Measurements from ENCODE around the gene CA10. TPM values are rescaled to one million over a fixed set of nuclear protein-coding genes. Genes with fewer than 3 reads are reported as not detected.

The CA10 gene
- total RNA-seq, 2 donors from 2014 or later, result 0.15 to 0.96 TPM

DNA sequence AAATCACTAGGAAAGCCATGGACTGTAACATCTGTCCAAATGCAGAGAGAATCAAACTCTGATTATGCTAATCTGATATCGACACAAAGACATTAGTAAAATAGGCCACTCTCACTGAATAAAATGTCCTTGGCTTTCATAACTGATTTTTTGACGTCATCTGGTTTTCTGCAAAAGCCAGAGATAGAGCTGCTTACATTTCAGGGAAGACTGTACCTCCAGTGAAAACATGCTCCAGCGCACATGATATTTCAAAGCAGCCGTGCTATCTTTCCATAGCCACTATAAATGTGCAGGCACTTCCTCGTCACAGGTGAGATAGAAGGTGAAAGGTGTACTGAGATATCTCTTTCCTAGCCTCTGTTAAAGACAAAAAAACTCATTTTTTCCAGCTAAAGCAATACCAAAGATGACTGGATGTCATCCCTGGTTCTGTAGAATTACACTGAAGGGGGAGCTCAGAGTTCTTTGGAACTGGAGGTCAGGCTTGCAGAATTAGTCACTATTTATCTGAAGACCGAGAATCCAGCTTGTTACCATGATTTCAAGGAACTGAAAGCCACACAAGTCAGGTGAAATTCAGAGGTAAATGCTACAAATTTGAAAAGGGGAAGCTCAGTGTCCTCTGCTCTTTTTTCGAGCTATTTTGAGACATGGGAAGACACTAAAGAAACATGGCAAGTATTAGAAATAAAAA lies 249.5 kb downstream of the CA10 start:
- no peak overlapping the region for H3K27ac Mint-ChIP-seq
- no peaks in the 10 kb centered on the region for H3K9me3 ChIP-seq (ENCODE audit: control insufficient read depth, low read length, poor library complexity, severe bottlenecking)
- no peaks in the 10 kb centered on the region for H3K36me3 Mint-ChIP-seq (ENCODE audit: low read depth)
- ATAC-seq (no peak), DNase-seq (no peak)
- H3K27me3 Mint-ChIP-seq, result peaks cover 34% of the 10 kb centered on the region
- no peaks in the 10 kb centered on the region for H3K4me1 Mint-ChIP-seq
- H3K4me3 Mint-ChIP-seq, result no peak overlapping the region

DNA sequence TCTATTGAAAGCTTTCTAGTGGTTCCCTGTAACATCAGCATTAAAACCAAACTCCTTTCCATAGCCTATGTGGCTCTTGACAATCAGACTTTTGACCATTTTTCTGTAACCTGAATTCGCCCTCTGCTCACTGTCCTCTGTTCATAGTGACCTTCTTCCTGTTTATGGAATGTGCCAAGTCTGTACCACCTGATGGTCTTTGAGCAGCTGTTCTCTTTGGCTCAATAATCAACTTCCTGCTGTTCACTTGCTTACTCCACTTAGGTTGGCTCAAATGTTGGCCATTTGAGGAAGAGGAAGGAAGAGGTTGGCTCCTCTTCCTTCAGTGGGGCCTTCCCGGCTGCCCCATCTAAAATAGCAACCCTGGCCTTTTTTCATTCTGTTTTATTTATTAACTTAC lies 251.5 kb downstream of the CA10 start:
- no peaks in the 10 kb centered on the region for H3K36me3 Mint-ChIP-seq (ENCODE audit: low read depth)
- DNase-seq (no peak), ATAC-seq (no peak)
- no peaks in the 10 kb centered on the region for H3K9me3 ChIP-seq (ENCODE audit: control insufficient read depth, low read length, poor library complexity, severe bottlenecking)
- H3K27me3 Mint-ChIP-seq, result peaks cover 23% of the 10 kb centered on the region
- no peaks in the 10 kb centered on the region for H3K4me1 Mint-ChIP-seq
- no peak overlapping the region for H3K4me3 Mint-ChIP-seq
- no peak overlapping the region for H3K27ac Mint-ChIP-seq

DNA sequence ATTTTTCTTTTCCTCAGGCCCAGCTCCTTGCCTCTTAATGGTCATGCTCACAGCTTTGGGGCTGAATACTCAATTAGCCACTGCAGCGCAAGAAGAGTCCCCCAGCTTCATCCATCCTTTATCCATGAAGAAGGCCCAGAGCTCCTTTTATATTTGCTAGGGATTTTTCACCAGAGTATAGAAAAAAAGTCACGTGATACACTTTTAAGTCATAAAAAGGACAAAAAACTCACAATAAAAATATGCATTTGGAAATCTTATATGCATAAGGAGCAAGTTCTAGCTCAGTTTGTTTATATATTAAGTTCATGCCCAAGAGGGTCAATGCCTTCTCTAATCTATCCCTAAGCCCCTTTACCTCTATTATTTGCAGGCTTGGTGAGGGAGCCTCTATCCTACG lies 254.1 kb downstream of the CA10 start:
- H3K4me1 Mint-ChIP-seq, result no peaks in the 10 kb centered on the region
- H3K9me3 ChIP-seq (ENCODE audit: control insufficient read depth, low read length, poor library complexity, severe bottlenecking), result no peaks in the 10 kb centered on the region
- H3K27ac Mint-ChIP-seq, result no peak overlapping the region
- ATAC-seq, result no peak
- H3K36me3 Mint-ChIP-seq (ENCODE audit: low read depth), result no peaks in the 10 kb centered on the region
- H3K4me3 Mint-ChIP-seq, result no peak overlapping the region
- H3K27me3 Mint-ChIP-seq, result peaks cover 31% of the 10 kb centered on the region
- DNase-seq, result no peak

DNA sequence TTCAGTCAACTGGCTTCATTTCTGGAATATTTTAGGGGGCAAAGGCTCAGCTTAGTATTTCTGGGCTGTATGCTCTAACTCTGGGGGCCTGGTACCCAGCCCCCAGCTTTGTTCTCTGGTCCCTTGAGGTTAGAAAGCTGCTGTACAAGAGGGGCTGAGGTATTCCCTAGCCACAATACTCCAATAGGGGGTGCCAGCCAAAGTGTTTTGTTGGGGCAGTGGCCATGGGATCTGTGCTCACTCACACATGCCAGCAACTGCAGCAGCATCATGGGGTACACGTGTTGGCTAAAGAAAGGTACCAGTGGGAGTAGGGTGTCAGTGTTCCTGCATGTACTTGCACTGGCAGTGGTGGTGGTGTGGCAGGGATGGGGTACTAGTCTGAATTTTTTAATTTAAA lies 257.3 kb downstream of the CA10 start:
- ATAC-seq (no peak), DNase-seq (no peak)

DNA sequence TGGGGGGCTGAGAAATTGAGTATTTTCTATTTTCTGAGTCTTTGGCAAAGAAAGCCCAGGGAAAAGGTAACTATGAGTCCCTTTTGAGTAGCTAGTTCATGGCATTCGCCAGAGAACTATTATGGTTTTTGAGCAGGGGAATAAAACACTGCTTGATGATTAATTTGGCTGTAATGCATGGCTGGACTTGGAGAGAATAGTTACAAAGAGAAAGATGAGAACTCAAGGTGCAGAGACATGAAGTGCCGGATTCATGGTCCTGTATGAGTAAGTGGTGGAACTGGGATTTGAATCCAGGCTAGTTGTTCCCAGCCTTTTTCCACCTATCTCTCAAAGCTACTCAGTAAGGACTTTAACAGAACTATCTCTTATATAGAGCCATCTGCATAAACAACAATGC lies 266.6 kb downstream of the CA10 start:
- Mint-ChIP-seq H3K36me3 (ENCODE audit: low read depth) (no peaks in the 10 kb centered on the region), H3K4me1 (no peaks in the 10 kb centered on the region), H3K4me3 (no peak overlapping the region), H3K27ac (no peak overlapping the region), H3K27me3 (no peaks in the 10 kb centered on the region)
- DNase-seq (no peak), ATAC-seq (no peak)
- no peaks in the 10 kb centered on the region for H3K9me3 ChIP-seq (ENCODE audit: control insufficient read depth, low read length, poor library complexity, severe bottlenecking)

More for the DNA sequence above, 257.3 kb downstream of the CA10 start:
- no peaks in the 10 kb centered on the region for H3K9me3 ChIP-seq (ENCODE audit: control insufficient read depth, low read length, poor library complexity, severe bottlenecking)
- Mint-ChIP-seq H3K36me3 (ENCODE audit: low read depth) (no peaks in the 10 kb centered on the region), H3K4me3 (no peak overlapping the region), H3K27ac (no peak overlapping the region), H3K4me1 (no peaks in the 10 kb centered on the region), H3K27me3 (peaks cover 25% of the 10 kb centered on the region)

DNA sequence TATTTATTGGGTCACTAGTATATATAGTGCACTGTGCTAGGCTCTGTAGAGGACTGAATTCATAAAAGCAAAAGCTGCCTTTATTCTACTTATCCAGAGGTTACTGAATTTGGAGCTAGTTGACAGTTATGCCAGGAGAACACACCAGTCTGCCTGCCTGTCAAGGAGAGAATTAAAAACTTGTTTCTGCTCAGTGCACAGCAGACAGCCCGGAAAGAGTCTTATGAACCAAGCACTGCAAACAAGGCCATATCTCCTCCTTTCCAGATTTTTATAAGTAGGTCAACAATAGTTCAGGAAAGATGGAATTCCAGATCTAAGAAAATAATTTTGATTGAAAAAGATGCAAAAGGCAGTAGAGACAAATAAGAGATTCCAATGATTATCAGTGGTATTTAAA lies 267.8 kb downstream of the CA10 start:
- H3K9me3 ChIP-seq (ENCODE audit: control insufficient read depth, low read length, poor library complexity, severe bottlenecking), result no peaks in the 10 kb centered on the region
- Mint-ChIP-seq H3K36me3 (ENCODE audit: low read depth) (no peaks in the 10 kb centered on the region), H3K4me1 (no peaks in the 10 kb centered on the region), H3K4me3 (no peak overlapping the region), H3K27me3 (no peaks in the 10 kb centered on the region), H3K27ac (no peak overlapping the region)
- ATAC-seq (no peak), DNase-seq (no peak)

DNA sequence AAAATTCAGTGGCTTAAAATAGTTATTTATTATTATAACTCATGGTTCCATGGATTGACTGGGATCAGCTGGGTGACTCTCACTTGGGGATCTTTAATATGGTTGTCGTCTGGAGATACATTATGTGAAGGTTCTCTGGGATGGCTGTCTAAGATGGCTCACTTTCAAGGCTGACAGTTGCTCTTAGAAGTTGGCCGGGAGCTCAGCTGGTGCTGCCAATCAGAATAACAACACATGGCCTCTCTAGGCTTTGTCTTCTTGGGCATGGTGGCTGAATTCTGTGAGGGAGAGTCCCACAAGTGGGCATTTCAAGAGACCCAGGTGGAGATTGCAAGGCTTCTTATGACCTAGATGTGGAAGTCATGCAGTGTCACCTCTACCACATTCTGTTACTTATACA lies 269.7 kb downstream of the CA10 start:
- Mint-ChIP-seq H3K4me1 (no peaks in the 10 kb centered on the region), H3K27ac (no peak overlapping the region)

DNA sequence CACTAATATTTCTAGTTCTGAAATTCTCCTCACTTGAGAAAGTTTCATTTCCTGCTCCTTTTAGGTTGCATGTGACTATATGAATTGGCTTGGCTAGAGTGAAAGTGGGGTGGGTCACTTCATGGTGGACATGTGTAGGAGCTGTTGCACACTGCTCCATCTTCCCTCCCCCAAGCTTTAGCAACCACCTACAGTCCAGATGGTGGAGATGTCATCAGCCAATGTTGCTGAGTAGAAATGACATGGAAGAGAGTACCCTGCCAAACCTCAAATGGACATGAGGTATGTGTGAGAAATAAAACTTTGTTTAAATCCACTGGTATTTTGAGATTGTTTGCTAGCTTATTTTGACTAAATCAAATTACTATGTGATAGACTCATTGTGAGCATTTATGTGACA lies 281.5 kb downstream of the CA10 start:
- Mint-ChIP-seq H3K27me3 (peaks cover 23% of the 10 kb centered on the region), H3K4me1 (no peaks in the 10 kb centered on the region), H3K4me3 (no peak overlapping the region), H3K27ac (no peak overlapping the region), H3K36me3 (ENCODE audit: low read depth) (no peaks in the 10 kb centered on the region)
- H3K9me3 ChIP-seq (ENCODE audit: control insufficient read depth, low read length, poor library complexity, severe bottlenecking), result no peaks in the 10 kb centered on the region
- DNase-seq, result no peak
- no peak for ATAC-seq

More for the DNA sequence above, 269.7 kb downstream of the CA10 start:
- no peaks in the 10 kb centered on the region for H3K9me3 ChIP-seq (ENCODE audit: control insufficient read depth, low read length, poor library complexity, severe bottlenecking)
- no peak for DNase-seq
- Mint-ChIP-seq H3K27me3 (no peaks in the 10 kb centered on the region), H3K4me3 (no peak overlapping the region), H3K36me3 (ENCODE audit: low read depth) (no peaks in the 10 kb centered on the region)
- ATAC-seq, result no peak

DNA sequence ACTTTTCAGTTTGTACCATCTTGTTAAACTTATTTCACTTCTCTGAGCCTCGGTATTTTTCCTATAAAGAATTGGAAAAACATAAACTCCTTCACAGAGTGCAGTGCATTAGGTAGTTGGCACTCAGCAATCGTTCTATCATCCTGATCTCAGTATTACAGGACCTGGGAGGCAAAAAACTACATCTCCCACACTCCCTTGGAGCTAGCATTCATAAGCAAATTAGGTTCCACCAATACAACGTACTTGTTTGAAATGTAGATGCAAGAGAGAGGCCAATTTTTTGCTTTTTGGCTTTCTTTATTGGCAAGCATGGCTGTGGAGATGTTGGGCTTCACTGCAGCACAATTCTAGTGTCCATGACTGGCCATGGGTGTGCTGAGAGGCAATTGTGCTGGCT lies 285.2 kb downstream of the CA10 start:
- ATAC-seq (no peak), DNase-seq (no peak)
- no peaks in the 10 kb centered on the region for H3K9me3 ChIP-seq (ENCODE audit: control insufficient read depth, low read length, poor library complexity, severe bottlenecking)
- Mint-ChIP-seq H3K4me1 (no peaks in the 10 kb centered on the region), H3K27me3 (peaks cover 15% of the 10 kb centered on the region), H3K36me3 (ENCODE audit: low read depth) (no peaks in the 10 kb centered on the region), H3K4me3 (no peak overlapping the region), H3K27ac (no peak overlapping the region)

DNA sequence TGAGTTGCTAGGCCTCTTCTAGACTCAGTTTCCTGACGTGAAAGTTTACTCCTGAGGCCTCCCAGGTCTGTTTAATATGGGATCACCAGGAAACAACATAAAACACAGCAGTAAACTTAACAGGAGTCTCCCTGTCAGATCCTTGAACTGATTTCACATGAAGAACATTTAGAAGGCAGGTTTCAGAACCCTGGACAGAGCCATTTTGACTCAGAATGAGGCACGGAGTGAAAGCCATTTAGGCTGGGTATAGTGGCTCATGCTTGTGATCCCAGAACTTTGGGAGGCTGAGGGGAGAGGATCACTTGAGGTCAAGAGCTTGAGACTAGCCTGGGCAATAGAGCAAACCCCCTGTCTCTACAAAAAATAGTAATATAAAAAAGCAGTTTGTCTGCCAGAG lies 289.1 kb downstream of the CA10 start:
- no peak overlapping the region for H3K27ac Mint-ChIP-seq
- H3K36me3 Mint-ChIP-seq (ENCODE audit: low read depth), result no peaks in the 10 kb centered on the region
- no peaks in the 10 kb centered on the region for H3K4me1 Mint-ChIP-seq
- H3K27me3 Mint-ChIP-seq, result peaks cover 2% of the 10 kb centered on the region
- ATAC-seq, result no peak
- H3K4me3 Mint-ChIP-seq, result no peak overlapping the region
- no peaks in the 10 kb centered on the region for H3K9me3 ChIP-seq (ENCODE audit: control insufficient read depth, low read length, poor library complexity, severe bottlenecking)
- DNase-seq, result no peak

DNA sequence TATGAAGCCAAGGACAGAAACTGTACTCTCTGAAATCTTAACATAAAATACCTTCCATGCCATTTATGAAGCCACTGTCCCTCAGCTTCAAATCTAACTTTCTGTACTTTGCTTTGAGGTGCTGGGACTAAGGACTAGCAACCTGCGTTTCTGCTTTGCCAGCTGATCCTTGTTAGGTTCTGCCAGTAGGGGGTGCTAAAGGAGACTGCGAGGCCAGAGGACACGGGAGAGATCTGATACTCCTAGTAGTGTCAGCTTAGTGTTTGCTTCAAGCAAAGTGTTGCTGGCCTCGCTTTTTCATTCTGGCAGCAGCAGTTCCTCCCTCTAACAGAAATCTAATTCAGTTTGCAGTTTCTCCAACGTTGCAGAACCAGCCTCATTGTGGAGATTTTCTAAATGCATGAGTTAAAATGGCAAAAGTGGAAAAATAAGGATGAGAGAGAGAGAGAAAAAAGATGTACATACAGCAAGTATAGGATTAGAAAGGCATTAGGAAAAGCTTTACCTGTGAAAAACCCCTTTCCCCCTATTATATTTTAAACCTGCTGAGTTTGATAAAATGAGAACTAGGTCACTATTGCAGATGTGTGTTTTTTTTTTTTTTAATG lies 297.5 kb downstream of the CA10 start:
- no peak for ATAC-seq

DNA sequence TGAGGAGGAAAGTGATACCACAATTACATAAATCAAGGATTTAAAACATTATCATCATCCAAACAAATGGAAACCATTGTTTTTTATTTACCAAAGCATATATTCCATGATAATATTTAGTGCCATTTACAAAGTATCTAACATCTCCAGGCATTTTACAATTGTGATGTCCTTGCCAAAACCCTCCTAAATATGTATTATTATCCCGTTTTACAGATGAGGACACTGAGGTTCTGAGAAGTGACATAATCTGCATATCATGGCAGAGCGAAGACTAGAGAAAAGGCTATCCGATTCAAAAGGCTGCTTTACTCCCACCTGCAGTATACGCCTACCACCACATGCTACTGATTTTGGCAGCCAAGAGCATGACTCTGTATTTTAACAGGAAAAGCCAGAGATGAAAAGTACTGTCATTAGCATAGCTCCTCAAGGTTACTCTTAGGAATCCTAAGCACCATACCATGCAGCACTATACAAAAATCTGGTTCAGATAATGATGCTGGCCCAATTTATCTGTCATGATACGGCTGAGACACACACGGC lies 301.4 kb downstream of the CA10 start:
- Mint-ChIP-seq H3K4me1 (no peaks in the 10 kb centered on the region), H3K27me3 (peaks cover 50% of the 10 kb centered on the region), H3K4me3 (no peak overlapping the region), H3K27ac (no peak overlapping the region), H3K36me3 (ENCODE audit: low read depth) (no peaks in the 10 kb centered on the region)
- H3K9me3 ChIP-seq (ENCODE audit: control insufficient read depth, low read length, poor library complexity, severe bottlenecking), result no peaks in the 10 kb centered on the region
- DNase-seq, result no peak
- no peak for ATAC-seq

More for the DNA sequence above, 297.5 kb downstream of the CA10 start:
- Mint-ChIP-seq H3K27me3 (peaks cover 31% of the 10 kb centered on the region), H3K4me3 (no peak overlapping the region), H3K27ac (no peak overlapping the region), H3K4me1 (no peaks in the 10 kb centered on the region), H3K36me3 (ENCODE audit: low read depth) (no peaks in the 10 kb centered on the region)
- DNase-seq, result no peak
- no peaks in the 10 kb centered on the region for H3K9me3 ChIP-seq (ENCODE audit: control insufficient read depth, low read length, poor library complexity, severe bottlenecking)

DNA sequence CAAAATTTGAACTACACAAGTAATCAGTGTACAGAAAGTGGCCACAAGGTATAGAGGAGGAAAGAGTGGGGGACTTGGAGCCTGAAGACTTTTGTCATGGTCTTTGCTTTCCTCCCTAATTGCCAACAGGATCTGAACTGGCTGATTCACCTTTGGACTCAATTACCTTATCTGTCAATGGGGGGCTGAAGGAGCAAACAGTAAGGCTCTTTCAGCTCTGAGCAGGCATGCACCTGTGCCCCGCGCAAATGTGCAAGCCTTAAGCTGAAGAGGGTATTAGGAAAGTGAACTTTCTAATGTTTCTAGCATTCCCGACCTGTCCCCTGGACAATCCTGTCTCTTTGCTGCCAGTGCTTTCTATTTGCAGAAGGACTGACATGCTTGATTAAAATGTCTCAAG lies 302.7 kb downstream of the CA10 start:
- Mint-ChIP-seq H3K36me3 (ENCODE audit: low read depth) (no peaks in the 10 kb centered on the region), H3K4me3 (no peak overlapping the region), H3K27me3 (peaks cover 51% of the 10 kb centered on the region), H3K27ac (no peak overlapping the region), H3K4me1 (no peaks in the 10 kb centered on the region)
- no peaks in the 10 kb centered on the region for H3K9me3 ChIP-seq (ENCODE audit: control insufficient read depth, low read length, poor library complexity, severe bottlenecking)
- DNase-seq, result no peak
- ATAC-seq, result no peak

DNA sequence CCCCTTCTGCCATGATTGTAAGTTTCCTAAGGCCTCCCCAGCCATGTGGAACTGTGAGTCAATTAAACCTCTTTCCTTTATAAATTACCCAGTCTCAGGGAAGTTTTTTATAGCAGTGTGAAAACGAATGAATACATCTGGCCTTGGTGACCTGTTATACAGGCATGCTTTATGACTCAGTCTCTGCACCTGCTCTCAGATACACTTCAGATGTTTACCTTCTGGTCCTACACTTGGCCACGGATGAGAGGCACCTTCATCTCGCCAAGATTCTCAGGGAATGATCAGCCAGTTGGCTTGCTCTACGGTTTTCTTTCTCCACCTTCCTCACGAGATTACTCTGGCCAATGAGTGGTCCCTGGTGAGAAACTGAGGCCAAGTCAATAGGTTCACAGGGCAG lies 304.7 kb downstream of the CA10 start:
- no peak for DNase-seq
- Mint-ChIP-seq H3K27me3 (peaks cover 52% of the 10 kb centered on the region), H3K36me3 (ENCODE audit: low read depth) (no peaks in the 10 kb centered on the region), H3K4me1 (no peaks in the 10 kb centered on the region), H3K4me3 (no peak overlapping the region), H3K27ac (no peak overlapping the region)
- no peaks in the 10 kb centered on the region for H3K9me3 ChIP-seq (ENCODE audit: control insufficient read depth, low read length, poor library complexity, severe bottlenecking)
- ATAC-seq, result no peak

Data from T-helper 17 cell (primary cell).